Smooth muscle cell of the pulmonary artery (primary cell): ENCODE data around the gene DLX2. TPM values are rescaled to one million over a fixed set of nuclear protein-coding genes. Genes with fewer than 3 reads are reported as not detected.

ENCODE experiments used
- total RNA-seq: library from RNA; depleted of rRNA; stranded (reverse); fragments of >200 nt; gene quantifications from 2 replicates; pipeline ENCODE4 v1.2.3, GENCODE V29; 2014

DLX2 gene
- 0.33 and 3.9 TPM in 2 replicates for total RNA-seq

DNA sequence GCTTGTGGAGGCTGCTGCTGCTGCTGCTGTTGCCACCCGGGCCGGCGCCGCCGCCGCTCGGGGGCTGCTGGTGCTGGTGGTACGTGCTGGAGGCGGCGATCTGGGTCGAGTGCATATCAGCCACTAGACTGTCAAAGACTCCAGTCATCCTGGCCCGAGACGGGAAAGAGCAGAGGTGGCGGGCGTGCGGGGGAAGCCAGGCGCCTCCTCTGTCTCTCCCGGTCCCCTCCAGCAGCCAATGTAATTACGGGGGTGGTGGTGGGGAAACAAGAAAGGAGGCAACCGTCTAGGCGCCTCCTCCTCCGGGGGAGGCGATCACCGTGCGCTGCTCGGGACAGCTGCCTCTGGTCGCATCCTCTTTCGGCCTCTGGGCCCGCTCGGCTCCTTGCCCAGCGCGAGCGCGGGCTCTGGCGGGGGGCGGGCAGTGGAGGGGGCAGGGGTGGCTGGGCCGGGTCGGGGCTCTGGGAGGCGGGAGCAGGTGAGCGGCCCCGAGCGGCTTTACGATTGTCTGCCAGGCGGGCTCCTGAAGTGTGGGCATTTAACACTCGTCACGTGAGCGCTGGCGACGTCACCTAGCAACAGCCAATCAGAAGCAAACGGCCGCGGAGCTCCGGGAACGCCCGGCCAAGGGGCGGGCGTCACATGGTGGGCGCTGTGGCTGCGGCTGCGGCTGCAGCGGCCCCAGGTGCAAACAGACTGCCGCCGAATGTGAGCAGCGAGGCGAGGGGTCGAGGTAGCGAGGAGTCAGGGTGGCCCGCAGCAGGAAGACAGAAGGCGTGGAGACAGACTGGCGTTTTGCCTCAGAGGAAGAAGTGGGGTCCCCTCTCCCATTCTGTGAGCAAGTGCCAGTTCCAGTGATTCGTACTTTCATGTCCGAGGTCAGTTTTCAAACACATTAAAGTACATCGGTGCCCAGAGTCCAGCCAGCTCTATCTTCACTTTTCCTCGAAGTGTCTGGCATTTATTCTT, at the start of gene DLX2:
Gene DLX2, minus strand, starts transcription at position 510 of the 969 bp plus-strand sequence. Its CDS starts 362 bp downstream, at position 148.

DNA sequence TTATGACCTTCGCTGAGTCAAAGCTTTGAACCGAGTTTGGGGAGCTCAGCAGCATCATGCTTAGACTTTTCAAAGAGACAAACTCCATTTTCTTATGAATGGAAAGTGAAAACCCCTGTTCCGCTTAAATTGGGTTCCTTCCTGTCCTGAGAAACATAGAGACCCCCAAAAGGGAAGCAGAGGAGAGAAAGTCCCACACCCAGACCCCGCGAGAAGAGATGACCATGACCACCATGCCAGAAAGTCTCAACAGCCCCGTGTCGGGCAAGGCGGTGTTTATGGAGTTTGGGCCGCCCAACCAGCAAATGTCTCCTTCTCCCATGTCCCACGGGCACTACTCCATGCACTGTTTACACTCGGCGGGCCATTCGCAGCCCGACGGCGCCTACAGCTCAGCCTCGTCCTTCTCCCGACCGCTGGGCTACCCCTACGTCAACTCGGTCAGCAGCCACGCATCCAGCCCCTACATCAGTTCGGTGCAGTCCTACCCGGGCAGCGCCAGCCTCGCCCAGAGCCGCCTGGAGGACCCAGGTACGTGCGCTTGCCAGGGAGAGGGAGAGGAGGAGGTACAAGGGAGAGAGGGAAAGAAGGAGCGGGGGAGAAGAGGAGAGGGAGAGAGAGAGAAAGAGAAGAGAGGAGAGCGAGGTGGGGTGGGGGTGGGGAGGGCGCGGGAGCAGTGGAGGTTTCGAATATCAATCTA, 17.1 kb downstream of the DLX2 start, which contains the start of gene DLX1:
Gene DLX1, plus strand, starts transcription at position 48 of the 700 bp plus-strand sequence. Its CDS starts 171 bp downstream, at position 219.

Other genes starting within 250 kb of the DLX2 start
- gene SLC25A12, start 208.7 kb downstream of the DLX2 start, total RNA-seq, result 20.2 and 23.5 TPM in 2 replicates
- 26.8 and 34.4 TPM in 2 replicates for gene HAT1, start 180.4 kb downstream of the DLX2 start, total RNA-seq
- 7.1 and 7.3 TPM in 2 replicates for gene METAP1D, start 102.9 kb downstream of the DLX2 start, total RNA-seq
- gene DLX1, start 17.4 kb downstream of the DLX2 start, total RNA-seq, result 1.6 and 7.7 TPM in 2 replicates